GM03348 (cell line): ENCODE results near the gene RABAC1.

Source experiments
- DNase-seq: peaks from one replicate; pipeline ENCODE4 v3.0.0; 2012; ENCODE audit warnings: low spot score

Gene RABAC1

DNA sequence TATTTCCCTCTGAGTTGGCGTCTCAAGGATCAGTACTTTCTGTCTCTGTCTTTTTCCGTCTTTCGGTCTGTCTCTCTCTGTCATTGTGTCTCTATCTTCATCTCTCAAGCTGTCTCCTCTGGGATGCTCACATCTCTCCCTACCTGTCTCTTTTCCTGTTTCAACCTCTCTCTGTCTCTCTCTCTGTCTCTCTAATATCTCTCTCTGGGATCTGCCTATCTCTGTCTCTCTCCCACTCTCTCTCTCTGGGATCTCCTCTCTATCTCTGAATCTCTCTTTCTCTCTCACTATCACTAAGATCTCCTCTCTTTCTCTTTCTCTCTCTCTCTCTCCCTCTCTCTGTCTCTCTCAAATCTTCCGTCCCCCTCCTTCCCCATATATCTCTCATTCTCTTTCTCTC lies 30.9 kb upstream of the RABAC1 start:
- no peak for DNase-seq

- no peak for DNase-seq
These were observed 29.8 kb upstream of the RABAC1 start for GRCh38 chr19:41988947-41989346.

- DNase-seq: no peak
These were observed 28.2 kb upstream of the RABAC1 start for GRCh38 chr19:41987141-41987860.

DNA sequence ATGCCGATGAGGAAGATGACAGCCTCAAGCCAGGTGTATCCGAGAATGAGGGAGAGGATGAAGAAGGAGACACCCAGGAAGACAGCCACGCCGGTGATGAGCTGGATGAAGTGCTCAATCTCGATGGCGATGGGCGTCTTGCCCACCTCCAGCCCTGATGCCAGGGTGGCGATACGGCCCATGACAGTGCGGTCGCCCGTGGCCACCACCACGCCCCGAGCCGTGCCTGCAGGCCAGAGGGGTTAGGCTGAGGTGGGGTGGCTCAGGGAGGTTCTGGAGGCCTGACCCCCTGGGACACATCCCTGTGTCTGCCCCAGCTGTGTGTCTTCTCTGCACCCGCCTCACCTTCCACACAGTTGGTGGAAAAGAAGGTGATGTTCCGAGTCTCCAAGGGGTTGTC lies 25.8 kb upstream of the RABAC1 start:
- no peak for DNase-seq

DNA sequence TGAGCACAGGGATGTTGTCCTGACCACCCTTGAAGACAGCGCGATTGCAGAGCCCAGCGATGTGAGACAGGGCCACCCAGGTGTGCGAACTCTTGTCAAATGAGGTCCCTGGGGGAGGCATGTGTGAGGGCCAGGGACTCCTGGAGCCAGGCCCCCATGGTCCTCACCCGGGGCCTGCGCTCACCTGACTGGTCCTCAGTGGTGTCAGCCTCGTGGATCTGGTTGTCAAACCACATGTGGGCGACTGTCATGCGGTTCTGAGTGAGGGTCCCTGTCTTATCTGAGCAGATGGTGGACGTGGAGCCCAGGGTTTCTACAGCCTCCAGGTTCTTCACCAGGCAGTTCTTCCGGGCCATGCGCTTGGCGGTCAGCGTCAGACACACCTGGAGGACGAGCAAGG lies 22.6 kb upstream of the RABAC1 start:
- DNase-seq: no peak

DNA sequence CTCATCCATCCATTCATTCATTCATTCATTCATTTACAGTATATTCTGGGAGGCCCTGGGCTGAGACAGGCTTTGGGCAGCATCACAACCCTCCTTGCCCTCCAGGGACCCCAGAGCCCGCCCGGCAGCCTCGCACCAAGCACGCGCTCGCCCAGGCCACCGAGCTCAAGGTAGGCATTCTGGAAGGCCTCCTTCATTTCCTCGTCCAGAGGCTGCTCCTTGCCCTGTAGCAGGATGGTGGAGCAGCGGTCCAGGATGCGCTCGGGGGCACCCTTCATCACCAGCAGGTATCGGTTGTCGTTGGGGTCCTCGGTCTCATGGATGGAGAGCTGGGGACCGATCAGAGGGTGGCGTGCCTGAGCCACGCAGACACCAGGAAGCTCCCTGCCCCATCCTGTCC lies 19.3 kb upstream of the RABAC1 start:
- no peak for DNase-seq

- DNase-seq: no peak
These were observed 18.8 kb upstream of the RABAC1 start for GRCh38 chr19:41977916-41978315.

- DNase-seq: no peak
These were observed 15.5 kb upstream of the RABAC1 start for GRCh38 chr19:41974652-41975051.

DNA sequence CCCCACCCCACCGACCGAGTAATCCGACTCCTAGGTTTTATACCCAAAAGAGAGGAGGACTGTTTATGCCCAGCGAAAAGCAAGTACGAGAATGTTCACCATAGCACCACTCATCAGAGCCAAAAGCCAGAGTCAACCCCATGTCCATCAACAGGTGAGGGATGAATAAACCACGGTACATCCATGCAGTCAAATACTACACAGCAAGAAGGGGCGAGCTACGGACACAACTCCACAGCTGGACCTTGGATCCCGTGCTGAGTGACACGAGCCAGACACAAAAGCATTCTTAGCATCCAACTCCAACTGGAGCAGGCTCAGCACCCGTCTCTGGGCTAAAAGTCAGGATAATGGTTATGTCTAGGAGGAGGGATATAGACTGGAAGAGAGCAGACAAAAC lies 12.2 kb upstream of the RABAC1 start:
- DNase-seq: no peak

- DNase-seq: no peak
These were observed 10.8 kb upstream of the RABAC1 start for GRCh38 chr19:41969772-41970458.

DNA sequence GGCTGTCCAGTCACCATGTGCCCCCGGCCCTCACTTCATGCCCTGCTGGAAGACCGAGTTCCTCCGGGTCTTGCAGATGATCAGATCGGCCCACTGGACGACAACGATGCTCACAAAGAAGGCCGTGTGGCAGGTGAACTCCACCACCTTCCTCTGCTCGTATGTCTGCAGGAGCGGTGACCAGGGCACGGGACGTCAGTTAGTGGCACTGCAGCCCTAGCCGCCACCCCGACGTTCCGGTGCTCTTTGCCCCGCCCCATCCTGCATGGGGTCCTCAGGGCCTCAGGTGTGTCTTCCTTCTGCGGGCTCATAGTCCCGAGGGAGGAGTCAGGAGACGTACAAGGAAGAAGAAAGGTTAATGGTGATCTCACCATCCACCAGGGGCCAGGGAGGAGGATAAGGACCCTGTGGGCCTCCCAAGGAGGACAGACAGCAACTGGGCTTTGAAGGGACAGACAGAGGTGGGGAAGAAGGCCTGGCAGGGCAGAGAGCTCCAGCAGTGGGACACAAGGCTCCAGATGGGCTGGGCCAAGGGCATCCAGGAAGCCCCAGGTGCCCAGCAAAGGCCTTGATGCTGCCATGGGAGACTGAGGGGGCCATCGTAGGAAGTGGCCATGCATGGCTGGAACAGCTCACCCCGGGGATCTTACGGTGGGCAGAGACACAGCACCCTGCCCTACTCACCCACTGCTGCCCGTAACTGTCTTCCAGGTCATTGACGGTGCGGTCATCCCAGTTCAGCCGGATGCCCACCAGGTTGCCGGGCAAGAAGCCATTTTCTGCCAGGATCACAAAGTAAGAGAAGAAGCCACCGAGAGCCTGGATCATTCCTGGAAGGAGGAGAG lies 9.9 kb upstream of the RABAC1 start:
- no peak for DNase-seq

- DNase-seq: no peak
These were observed 8.1 kb upstream of the RABAC1 start for GRCh38 chr19:41967054-41967783.

DNA sequence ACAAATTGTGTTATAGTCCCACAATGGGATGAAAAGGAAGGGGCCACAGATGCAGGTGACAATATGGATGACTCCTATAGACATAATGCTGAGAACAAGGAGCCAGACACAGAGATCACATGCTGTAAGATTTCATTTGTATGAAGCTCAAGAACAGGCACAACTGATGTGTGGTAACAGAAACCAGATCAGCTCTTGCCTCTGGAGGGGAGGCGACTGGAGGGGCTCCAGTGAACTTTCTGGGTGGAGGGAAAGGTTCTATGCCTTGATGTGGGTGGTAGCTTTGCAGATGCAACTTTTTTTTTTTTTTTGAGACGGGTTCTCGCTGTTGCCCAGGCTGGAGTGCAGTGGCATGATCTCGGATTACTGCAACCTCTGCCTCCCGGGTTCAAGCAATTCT lies 6.0 kb upstream of the RABAC1 start:
- DNase-seq: no peak

DNA sequence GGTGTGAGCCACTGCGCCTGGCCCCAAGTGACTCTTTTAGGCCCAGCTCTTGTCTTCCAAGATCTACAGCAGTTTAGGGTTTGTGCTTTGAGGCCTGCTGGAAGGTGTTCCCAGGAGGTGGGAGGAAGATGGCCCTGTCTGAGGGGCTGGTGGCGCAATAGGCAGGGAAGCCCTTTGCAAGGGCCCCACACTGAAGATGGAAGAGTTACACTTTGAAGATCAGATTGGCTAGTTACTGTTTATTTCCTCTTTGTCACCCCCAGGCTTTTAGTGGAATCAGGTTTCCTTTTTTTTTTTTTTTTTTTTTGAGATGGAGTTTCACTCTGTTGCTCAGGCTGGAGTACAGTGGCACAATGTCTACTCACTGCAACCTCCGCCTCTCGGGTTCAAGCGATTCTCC lies 1.9 kb upstream of the RABAC1 start:
- DNase-seq: no peak

- DNase-seq: peak; percentile 95
These were observed 610 bp downstream of the RABAC1 start for GRCh38 chr19:41958367-41959055.

- DNase-seq: peak; percentile 91
These were observed 1.2 kb downstream of the RABAC1 start for GRCh38 chr19:41957838-41958366.

DNA sequence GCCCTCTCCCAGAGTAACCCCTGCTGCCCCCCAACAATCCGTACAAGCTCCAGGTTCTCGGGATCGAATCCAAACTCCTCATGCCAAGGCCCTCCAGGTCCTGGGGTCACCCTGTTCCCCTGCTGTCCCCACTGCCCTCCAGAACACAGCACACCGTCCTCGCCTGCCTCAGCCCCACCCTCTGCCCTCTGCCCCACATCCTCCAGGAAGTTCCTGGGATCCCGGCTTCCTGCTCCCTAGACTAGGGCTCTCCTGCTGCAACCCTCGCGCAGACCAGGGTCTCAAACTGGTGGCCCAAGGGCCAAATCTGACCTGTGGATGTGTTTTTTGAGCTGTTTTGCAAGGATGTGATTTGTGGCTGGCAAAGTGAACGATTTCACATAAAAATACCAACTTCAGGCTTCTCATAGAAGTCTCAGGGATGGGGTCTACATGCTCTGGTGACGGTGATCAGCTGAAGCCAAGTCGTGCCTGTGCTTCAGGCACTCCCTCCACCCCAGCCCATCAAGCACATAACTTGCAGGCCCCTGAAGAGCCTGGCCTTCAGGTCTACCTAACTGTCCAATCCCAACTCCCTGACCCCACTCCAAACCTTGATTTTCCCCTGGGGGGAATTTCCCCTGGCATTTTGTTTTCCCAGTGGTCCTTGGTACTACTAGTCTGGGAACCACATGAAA lies 1.8 kb downstream of the RABAC1 start:
- no peak for DNase-seq

GRCh38 chr19:41956621-41957020 lies 2.5 kb downstream of the RABAC1 start:
- no peak for DNase-seq

- no peak for DNase-seq
These were observed 3.6 kb downstream of the RABAC1 start for GRCh38 chr19:41955521-41955920.

GRCh38 chr19:41951686-41952172 lies 7.4 kb downstream of the RABAC1 start:
- peak; percentile 92 for DNase-seq

DNA sequence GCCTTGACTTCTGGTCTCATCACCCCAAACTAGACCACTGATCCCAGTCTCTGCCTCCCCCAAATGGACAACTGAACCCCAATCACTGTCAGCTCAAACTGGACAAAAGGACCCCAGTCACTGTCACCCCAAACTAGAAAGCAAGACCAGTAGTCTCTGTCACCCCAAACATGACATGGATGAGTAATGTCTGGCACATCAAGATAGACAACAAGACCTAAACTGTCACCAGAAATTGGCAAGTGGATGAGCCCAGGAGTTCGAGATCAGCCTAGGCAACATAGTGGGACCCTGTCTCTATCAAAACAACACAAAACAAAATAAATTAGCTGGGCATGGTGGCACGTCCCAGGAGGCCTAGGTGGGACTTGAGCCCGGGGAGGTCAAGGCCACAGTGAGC lies 12.0 kb downstream of the RABAC1 start:
- no peak for DNase-seq
